ENCODE data around the gene CENPB.

Gene CENPB

DNA sequence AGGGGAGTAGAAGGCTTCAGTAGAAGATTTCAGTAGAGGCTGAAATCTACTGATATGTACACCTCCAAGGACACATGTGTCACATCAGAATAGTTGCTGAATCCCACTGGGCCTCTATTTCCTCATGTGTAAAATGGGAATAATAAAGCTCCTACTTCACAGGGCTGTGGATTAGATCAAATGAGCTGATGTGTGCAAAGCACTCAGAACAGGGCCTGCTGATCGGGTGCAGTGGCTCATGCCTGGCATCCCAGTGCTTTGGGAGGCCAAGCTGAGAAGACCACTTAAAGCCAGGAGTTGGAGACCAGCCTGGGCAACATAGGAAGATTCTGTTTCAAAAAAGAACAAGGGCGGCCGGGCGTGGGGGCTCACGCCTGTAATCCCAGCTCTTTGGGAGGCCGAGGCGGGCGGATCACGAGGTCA is 25.7 kb upstream of the CENPB start:
- no peak for DNase-seq (ENCODE audit: extremely low read depth, insufficient read length)
- no peaks in the 10 kb centered on the region for H3K27me3 ChIP-seq (replicated peaks; ENCODE audit: control insufficient read depth, insufficient read depth, low read length)
- TF ChIP-seq, protein P1, sequence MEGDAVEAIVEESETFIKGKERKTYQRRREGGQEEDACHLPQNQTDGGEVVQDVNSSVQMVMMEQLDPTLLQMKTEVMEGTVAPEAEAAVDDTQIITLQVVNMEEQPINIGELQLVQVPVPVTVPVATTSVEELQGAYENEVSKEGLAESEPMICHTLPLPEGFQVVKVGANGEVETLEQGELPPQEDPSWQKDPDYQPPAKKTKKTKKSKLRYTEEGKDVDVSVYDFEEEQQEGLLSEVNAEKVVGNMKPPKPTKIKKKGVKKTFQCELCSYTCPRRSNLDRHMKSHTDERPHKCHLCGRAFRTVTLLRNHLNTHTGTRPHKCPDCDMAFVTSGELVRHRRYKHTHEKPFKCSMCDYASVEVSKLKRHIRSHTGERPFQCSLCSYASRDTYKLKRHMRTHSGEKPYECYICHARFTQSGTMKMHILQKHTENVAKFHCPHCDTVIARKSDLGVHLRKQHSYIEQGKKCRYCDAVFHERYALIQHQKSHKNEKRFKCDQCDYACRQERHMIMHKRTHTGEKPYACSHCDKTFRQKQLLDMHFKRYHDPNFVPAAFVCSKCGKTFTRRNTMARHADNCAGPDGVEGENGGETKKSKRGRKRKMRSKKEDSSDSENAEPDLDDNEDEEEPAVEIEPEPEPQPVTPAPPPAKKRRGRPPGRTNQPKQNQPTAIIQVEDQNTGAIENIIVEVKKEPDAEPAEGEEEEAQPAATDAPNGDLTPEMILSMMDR (IDR thresholded peaks at IDR 0.05; ENCODE audit: insufficient read depth, low read length, poor library complexity, severe bottlenecking), result no peak
- no peak overlapping the region for H3K4me3 ChIP-seq (replicated peaks; ENCODE audit: low read depth, low read length)
- H3K36me3 ChIP-seq (ENCODE audit: control insufficient read depth, insufficient read depth, low read length), result no peaks in the 10 kb centered on the region

DNA sequence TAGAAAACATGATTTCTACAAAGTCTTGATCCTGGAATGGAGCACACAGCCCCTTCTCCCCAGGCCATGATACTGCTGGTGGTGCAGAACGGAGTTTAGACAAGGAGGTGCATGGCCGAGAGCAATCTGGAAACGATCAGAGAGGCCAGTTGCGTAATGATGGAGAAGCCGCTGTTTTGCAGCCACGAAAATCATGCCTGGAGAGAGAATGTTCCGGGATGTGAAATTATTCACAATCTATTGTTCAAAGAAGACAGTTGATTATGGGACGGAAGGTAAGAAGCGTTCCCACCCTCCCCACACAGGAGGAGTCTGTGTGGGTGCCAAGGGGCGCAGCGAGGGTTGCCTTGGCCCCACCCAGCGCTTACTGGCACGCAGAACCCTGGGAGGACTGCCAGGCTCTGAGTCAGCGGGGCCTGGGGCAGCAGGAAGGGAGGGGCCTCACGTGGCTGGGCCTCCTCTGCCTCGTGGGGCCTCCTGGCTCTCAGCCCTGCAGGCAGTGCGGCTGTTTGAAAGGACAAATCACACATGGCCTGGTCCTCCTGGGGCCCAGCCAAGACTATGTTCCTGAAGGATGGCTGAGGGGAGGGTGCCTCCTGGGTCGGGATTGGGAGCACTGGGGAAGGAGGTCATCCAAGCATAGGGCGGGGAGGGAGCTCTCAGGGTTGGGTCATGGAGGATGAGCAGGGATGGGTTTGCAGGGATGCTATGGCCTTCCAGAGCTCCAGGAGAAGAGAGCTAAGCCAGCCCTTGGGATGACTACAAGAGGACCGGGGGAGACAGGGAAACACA is 25.1 kb upstream of the CENPB start:
- no peak for DNase-seq (ENCODE audit: extremely low read depth, insufficient read length)

DNA sequence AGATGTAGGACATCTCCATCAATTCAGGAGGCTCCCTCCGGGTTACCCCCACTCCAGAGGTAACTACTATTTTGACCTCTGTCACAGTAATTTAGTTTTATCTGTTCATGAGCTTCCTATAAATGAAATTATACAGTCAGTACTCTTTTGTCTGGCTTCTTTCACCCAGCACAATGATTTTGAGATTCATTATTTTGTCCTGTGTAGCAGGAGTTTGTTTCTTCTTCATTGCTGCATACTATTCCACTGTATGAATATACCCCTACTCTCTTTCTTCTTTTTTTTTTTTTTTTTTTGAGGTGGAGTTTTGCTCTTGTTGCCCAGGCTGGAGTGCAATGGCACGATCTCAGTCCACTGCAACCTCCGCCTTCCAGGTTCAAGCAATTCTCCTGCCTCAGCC is 22.0 kb upstream of the CENPB start:
- peaks cover 16% of the 10 kb centered on the region for H3K36me3 ChIP-seq (ENCODE audit: control insufficient read depth, insufficient read depth, low read length)
- H3K27me3 ChIP-seq (replicated peaks; ENCODE audit: control insufficient read depth, insufficient read depth, low read length), result no peaks in the 10 kb centered on the region
- TF ChIP-seq, protein P1 (IDR thresholded peaks at IDR 0.05; ENCODE audit: insufficient read depth, low read length, poor library complexity, severe bottlenecking), result no peak
- no peak for DNase-seq (ENCODE audit: extremely low read depth, insufficient read length)
- no peak overlapping the region for H3K4me3 ChIP-seq (replicated peaks; ENCODE audit: low read depth, low read length)

More for the DNA sequence above, 25.1 kb upstream of the CENPB start:
- H3K27me3 ChIP-seq (replicated peaks; ENCODE audit: control insufficient read depth, insufficient read depth, low read length), result no peaks in the 10 kb centered on the region
- TF ChIP-seq, protein P1 (IDR thresholded peaks at IDR 0.05; ENCODE audit: insufficient read depth, low read length, poor library complexity, severe bottlenecking), result no peak
- no peaks in the 10 kb centered on the region for H3K36me3 ChIP-seq (ENCODE audit: control insufficient read depth, insufficient read depth, low read length)
- H3K4me3 ChIP-seq (replicated peaks; ENCODE audit: low read depth, low read length), result no peak overlapping the region

DNA sequence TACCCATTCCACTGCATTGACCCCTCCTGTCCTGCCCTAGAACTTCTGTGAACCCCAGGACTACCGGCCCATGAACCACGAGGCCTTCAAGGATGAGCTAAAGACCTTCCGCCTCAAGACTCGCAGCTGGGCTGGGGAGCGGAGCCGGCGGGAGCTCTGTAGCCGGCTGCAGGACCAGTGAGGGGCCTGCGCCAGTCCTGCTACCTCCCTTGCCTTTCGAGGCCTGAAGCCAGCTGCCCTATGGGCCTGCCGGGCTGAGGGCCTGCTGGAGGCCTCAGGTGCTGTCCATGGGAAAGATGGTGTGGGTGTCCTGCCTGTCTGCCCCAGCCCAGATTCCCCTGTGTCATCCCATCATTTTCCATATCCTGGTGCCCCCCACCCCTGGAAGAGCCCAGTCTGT is 18.2 kb upstream of the CENPB start:
- TF ChIP-seq, protein P1 (IDR thresholded peaks at IDR 0.05; ENCODE audit: insufficient read depth, low read length, poor library complexity, severe bottlenecking), result no peak
- DNase-seq (ENCODE audit: extremely low read depth, insufficient read length), result no peak
- Histone ChIP-seq H3K4me3 (replicated peaks; ENCODE audit: low read depth, low read length) (no peak overlapping the region), H3K36me3 (ENCODE audit: control insufficient read depth, insufficient read depth, low read length) (peaks cover 26% of the 10 kb centered on the region), H3K27me3 (replicated peaks; ENCODE audit: control insufficient read depth, insufficient read depth, low read length) (no peaks in the 10 kb centered on the region)

DNA sequence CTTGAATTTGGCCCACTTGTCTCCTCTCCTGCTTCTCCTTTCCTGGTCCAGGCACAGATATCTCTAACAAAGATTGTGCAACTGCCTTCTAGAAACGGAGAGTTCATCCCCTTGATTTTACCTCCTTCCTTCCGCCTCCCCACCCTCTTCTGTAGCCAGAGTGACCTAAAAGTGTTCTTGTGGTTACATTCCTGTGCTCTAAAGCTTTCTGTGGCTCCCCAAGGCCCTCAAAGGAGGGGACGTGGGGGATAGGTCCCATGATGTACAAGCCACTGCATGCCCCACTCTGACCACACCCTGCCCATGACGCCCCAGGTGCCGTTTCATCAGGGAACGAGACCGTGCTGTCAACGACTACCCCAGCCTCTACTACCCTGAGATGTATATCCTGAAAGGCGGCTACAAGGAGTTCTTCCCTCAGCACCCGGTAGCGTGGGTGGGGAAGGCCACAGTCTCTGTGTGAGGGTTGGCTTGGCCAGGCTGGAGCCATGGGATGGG is 17.8 kb upstream of the CENPB start:
- no peak for DNase-seq (ENCODE audit: extremely low read depth, insufficient read length)
- no peaks in the 10 kb centered on the region for H3K27me3 ChIP-seq (replicated peaks; ENCODE audit: control insufficient read depth, insufficient read depth, low read length)
- TF ChIP-seq, protein P1 (IDR thresholded peaks at IDR 0.05; ENCODE audit: insufficient read depth, low read length, poor library complexity, severe bottlenecking), result no peak
- H3K4me3 ChIP-seq (replicated peaks; ENCODE audit: low read depth, low read length), result no peak overlapping the region
- peaks cover 26% of the 10 kb centered on the region for H3K36me3 ChIP-seq (ENCODE audit: control insufficient read depth, insufficient read depth, low read length)

Measured in GM06990 (cell line).